Measurements from ENCODE around the gene DNMT3A. TPM values are rescaled to one million over a fixed set of nuclear protein-coding genes. Genes with fewer than 3 reads are reported as not detected.

The DNMT3A gene
- total RNA-seq, 1 donor from 2014 or later, result 19.6 TPM

Other genes with a start within 250 kb of the DNMT3A start
- gene POMC, start 173.3 kb downstream of the DNMT3A start, total RNA-seq, result 0.58 and 2.8 TPM in 2 replicates